GM23338 (cell line): Measurements from ENCODE around the gene RFPL4AL1. TPM values are rescaled to one million over a fixed set of nuclear protein-coding genes. Genes with fewer than 3 reads are reported as not detected.

ENCODE experiments used
- ATAC-seq: fragments of 200-7000 bp; cut with Tn5 transposase; 3 replicates; pipeline ENCODE4 v1.9.1; 2020
- DNase-seq: peaks from one replicate; pipeline ENCODE4 v3.0.0-alpha.2; 2015; ENCODE audit warnings: low spot score
- H2AFZ ChIP-seq: fragments of 200-600 bp; sonication (generic); 2 replicates; pipeline ENCODE4 v1.8.0; 2016; ENCODE audit warnings: antibody characterized with exemption, mild to moderate bottlenecking, moderate library complexity
- H3F3A ChIP-seq: fragments of 200-600 bp; sonication (generic); replicated peaks from 2 replicates; pipeline ENCODE4 v1.8.0; 2017; ENCODE audit warnings: antibody characterized with exemption, mixed run types, low read depth
- H3K27ac ChIP-seq: fragments of 200-600 bp; sonication (generic); 2 replicates; pipeline ENCODE4 v1.6.1; 2016; ENCODE audit warnings: low read depth
- H3K27me3 ChIP-seq: fragments of 200-600 bp; sonication (generic); 2 replicates; pipeline ENCODE4 v1.8.0; 2016; ENCODE audit warnings: mild to moderate bottlenecking, mixed run types, moderate library complexity; ENCODE audit not compliant: insufficient read depth
- H3K36me3 ChIP-seq: fragments of 200-600 bp; sonication (generic); 2 replicates; pipeline ENCODE4 v1.8.0; 2016; ENCODE audit warnings: mild to moderate bottlenecking; ENCODE audit not compliant: insufficient read depth
- H3K4me1 ChIP-seq: fragments of 200-600 bp; sonication (generic); 2 replicates; pipeline ENCODE4 v1.8.0; 2016; ENCODE audit warnings: mild to moderate bottlenecking, moderate library complexity; ENCODE audit not compliant: insufficient read depth
- H3K4me2 ChIP-seq: fragments of 200-600 bp; sonication (generic); 2 replicates; pipeline ENCODE4 v1.7.1; 2017; ENCODE audit warnings: mixed run types
- H3K4me3 ChIP-seq: fragments of 200-600 bp; sonication (generic); 2 replicates; pipeline ENCODE4 v1.6.1; 2016; ENCODE audit warnings: mixed run types
- H3K79me2 ChIP-seq: fragments of 200-600 bp; sonication (generic); replicated peaks from 2 replicates; pipeline ENCODE4 v1.8.0; 2017; ENCODE audit warnings: mild to moderate bottlenecking; ENCODE audit not compliant: insufficient read depth
- H3K9me2 ChIP-seq: fragments of 200-600 bp; sonication (generic); 2 replicates; pipeline ENCODE4 v1.8.0; 2017; ENCODE audit not compliant: insufficient read depth
- H4K20me1 ChIP-seq: fragments of 200-600 bp; sonication (generic); replicated peaks from 2 replicates; pipeline ENCODE4 v1.8.0; 2017; ENCODE audit warnings: mild to moderate bottlenecking; ENCODE audit not compliant: insufficient read depth
- H3K27ac Mint-ChIP-seq: 2 replicates; pipeline ENCODE4 v1.8.0; 2020; ENCODE audit warnings: inconsistent platforms, mild to moderate bottlenecking, moderate library complexity, mixed read lengths
- H3K27me3 Mint-ChIP-seq: 3 replicates; pipeline ENCODE4 v1.8.0; 2022; ENCODE audit warnings: low read depth, mild to moderate bottlenecking, moderate library complexity, mixed read lengths, inconsistent platforms; ENCODE audit not compliant: insufficient read depth, poor library complexity
- H3K36me3 Mint-ChIP-seq: 3 replicates; pipeline ENCODE4 v1.8.0; 2021; ENCODE audit warnings: low read depth, mild to moderate bottlenecking, inconsistent platforms, moderate library complexity, mixed read lengths
- H3K4me1 Mint-ChIP-seq: 3 replicates; pipeline ENCODE4 v1.8.0; 2020; ENCODE audit warnings: mild to moderate bottlenecking, inconsistent platforms, mixed read lengths
- H3K4me3 Mint-ChIP-seq: 3 replicates; pipeline ENCODE4 v1.8.0; 2021; ENCODE audit warnings: moderate library complexity, mild to moderate bottlenecking, inconsistent platforms, mixed read lengths
- H3K9me3 Mint-ChIP-seq: 3 replicates; pipeline ENCODE4 v1.8.0; 2020; ENCODE audit warnings: moderate library complexity, mild to moderate bottlenecking, inconsistent platforms, mixed read lengths
- CTCF ChIP-seq, 2 experiments: fragments of 200-600 bp in 1 of 2; sonication (generic) in 1 of 2; conservative IDR thresholded peaks; 2 replicates each; pipeline versions ENCODE4 v1.5.1 to v1.6.1; 2016 to 2017; ENCODE audit warnings: antibody characterized with exemption in 2 of 2, low read depth in 2 of 2, mild to moderate bottlenecking in 2 of 2, moderate library complexity in 1 of 2
- NANOG ChIP-seq: IDR thresholded peaks from 2 replicates; pipeline ENCODE4 v1.6.1; 2016; ENCODE audit warnings: antibody characterized with exemption, borderline replicate concordance
- REST ChIP-seq: IDR thresholded peaks from one replicate; pipeline ENCODE4 v1.6.1; 2018; ENCODE audit warnings: antibody characterized with exemption; ENCODE audit not compliant: unreplicated experiment
- ZNF331 ChIP-seq: fragments of 250-450 bp; sonication (Bioruptor Pico); IDR thresholded peaks from 2 replicates; pipeline ENCODE4 v1.5.0; 2020; ENCODE audit warnings: low read depth, mild to moderate bottlenecking, moderate library complexity
- polyA plus RNA-seq: library from polyadenylated mRNA; unstranded; fragments of >200 nt; fragmentation: Nextera tagmentation; extraction: Ambion mirVana; gene quantifications from 2 replicates; pipeline ENCODE4 v1.2.1, GENCODE V29; 2016
- total RNA-seq: library from RNA; depleted of rRNA; stranded (reverse); fragments of >200 nt; shearing (Covaris generic); gene quantifications from 2 replicates; pipeline ENCODE4 v1.2.3, GENCODE V29; 2014
- TF ChIP-seq, protein P1 (sequence below): IDR thresholded peaks from 2 replicates; pipeline ENCODE4 v1.6.1; 2016; ENCODE audit warnings: antibody characterized with exemption

Gene RFPL4AL1
- total and polyA plus RNA-seq, 2 experiments from 2014 or later = not detected

GRCh38 chr19:55777528-55777927 lies 8.6 kb downstream of the RFPL4AL1 start:
- Histone ChIP-seq H3K27ac (no peak overlapping the region), H3K4me3 (no peak overlapping the region), H3K79me2 (no peaks in the 10 kb centered on the region), H3K36me3 (peaks cover 7% of the 10 kb centered on the region), H3K9me2 (no peaks in the 10 kb centered on the region), H2AFZ (no peak overlapping the region), H3K4me1 (no peaks in the 10 kb centered on the region), H4K20me1 (no peaks in the 10 kb centered on the region), H3F3A (no peaks in the 10 kb centered on the region), H3K27me3 (no peaks in the 10 kb centered on the region), H3K4me2 (no peak overlapping the region)
- Mint-ChIP-seq H3K27me3 (peaks cover 2% of the 10 kb centered on the region), H3K27ac (no peak overlapping the region), H3K9me3 (peaks cover 80% of the 10 kb centered on the region), H3K36me3 (peaks cover 37% of the 10 kb centered on the region; the same call in 2 of the 3 replicates), H3K4me1 (no peaks in the 10 kb centered on the region), H3K4me3 (no peak overlapping the region)
- DNase-seq (peak; percentile 12), ATAC-seq (no peak)
- TF ChIP-seq ZNF331 (CRISPR knock-in tag) = no peak
- peak; percentile 32 to 34; a peak in 3 of 4 replicates for TF ChIP-seq CTCF (conservative IDR thresholded peaks at IDR 0.05; ENCODE audit: low read depth in 2 of 2)
- TF ChIP-seq, protein P1, sequence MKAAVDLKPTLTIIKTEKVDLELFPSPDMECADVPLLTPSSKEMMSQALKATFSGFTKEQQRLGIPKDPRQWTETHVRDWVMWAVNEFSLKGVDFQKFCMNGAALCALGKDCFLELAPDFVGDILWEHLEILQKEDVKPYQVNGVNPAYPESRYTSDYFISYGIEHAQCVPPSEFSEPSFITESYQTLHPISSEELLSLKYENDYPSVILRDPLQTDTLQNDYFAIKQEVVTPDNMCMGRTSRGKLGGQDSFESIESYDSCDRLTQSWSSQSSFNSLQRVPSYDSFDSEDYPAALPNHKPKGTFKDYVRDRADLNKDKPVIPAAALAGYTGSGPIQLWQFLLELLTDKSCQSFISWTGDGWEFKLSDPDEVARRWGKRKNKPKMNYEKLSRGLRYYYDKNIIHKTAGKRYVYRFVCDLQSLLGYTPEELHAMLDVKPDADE = no peak

- Histone ChIP-seq H3K36me3 (peaks cover 7% of the 10 kb centered on the region), H3F3A (no peaks in the 10 kb centered on the region), H3K4me3 (no peak overlapping the region), H3K27ac (no peak overlapping the region), H3K27me3 (no peaks in the 10 kb centered on the region), H3K79me2 (no peaks in the 10 kb centered on the region), H4K20me1 (no peaks in the 10 kb centered on the region), H3K4me2 (no peak overlapping the region), H3K4me1 (no peaks in the 10 kb centered on the region), H2AFZ (no peak overlapping the region), H3K9me2 (no peaks in the 10 kb centered on the region)
- DNase-seq (no peak), ATAC-seq (no peak)
- Mint-ChIP-seq H3K27ac (no peak overlapping the region), H3K9me3 (peaks cover 88% of the 10 kb centered on the region), H3K27me3 (peaks cover 2% of the 10 kb centered on the region), H3K36me3 (peaks cover 43% of the 10 kb centered on the region; the same call in 2 of the 3 replicates), H3K4me1 (no peaks in the 10 kb centered on the region), H3K4me3 (no peak overlapping the region)
- TF ChIP-seq, protein P1 = no peak
- TF ChIP-seq REST (no peak), NANOG (no peak)
Measured at GRCh38 chr19:55778331-55778730, 9.4 kb downstream of the RFPL4AL1 start.
